A549 treated with AZD9567 at 1 μM for 4 hours (cell line): Measurements from ENCODE around the gene LAS1L. TPM values are rescaled to one million over a fixed set of nuclear protein-coding genes. Genes with fewer than 3 reads are reported as not detected.

Experiments used
- total RNA-seq: library from RNA; stranded (reverse); fragments of 200-300 nt; extraction: Qiagen RNA extraction; gene quantifications from 5 replicates; pipeline ENCODE4 v1.2.3, GENCODE V29; 2022; ENCODE audit not compliant: insufficient read depth

Gene LAS1L
- 56.7 to 67.2 TPM (median 63.3 TPM) in 5 replicates for total RNA-seq

DNA sequence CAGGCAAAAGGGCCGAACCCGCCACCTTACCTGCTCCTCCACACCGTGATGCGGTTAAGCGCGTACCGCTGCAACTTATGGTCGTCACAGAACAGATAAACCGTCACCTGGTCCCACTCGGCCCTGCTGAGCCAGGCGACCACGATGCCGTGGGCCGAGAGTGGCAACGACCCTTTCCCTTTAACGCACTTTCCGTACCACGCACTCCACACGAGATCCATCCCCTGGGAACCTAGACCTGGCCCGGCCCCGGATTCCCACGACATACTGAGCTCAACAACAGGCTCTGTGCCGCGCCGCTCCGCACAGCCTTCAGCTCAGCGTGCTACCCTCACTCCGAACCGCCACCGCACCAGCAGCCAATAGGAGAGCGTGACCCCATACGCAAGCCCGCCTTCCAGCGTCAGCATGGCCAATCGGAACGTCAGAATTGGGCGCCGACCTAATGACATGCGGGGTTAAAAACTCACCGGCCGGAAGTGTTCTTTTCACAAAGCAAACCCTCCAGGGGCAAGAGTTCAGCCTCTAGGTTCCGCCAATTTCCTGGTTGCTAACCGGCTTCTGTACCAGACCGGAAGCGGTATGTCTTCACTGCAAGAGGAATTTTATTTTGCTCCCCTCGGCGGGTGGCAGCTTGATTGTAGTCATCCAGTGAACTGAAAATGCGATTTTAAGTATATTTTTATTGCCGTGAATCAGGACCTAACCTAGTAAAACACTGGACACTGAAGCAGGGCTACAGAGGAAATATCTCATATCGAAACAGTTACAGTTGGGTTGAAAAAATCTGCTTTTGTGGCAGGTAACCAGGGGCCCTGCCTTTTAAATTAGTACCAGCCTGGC lies at the start of gene LAS1L:
Gene LAS1L (minus strand): TSS at position 338 of the 843 bp plus-strand sequence. CDS start 72 bp downstream, at position 266.

Other genes starting within 250 kb of the LAS1L start
- gene MSN, start 132.9 kb upstream of the LAS1L start, total RNA-seq = 239 to 314 TPM (median 277 TPM) in 5 replicates